Liver (tissue), 9 donors: ENCODE results near the gene SPAG17. TPM values are rescaled to one million over a fixed set of nuclear protein-coding genes. Genes with fewer than 3 reads are reported as not detected.
A peak's percentile ranks its signal among the peaks of the same experiment; 100 is the strongest.

ENCODE experiments used
- DNase-seq: peaks from one replicate; pipeline ENCODE4 v3.0.0-alpha.2; 2017; ENCODE audit warnings: low spot score
- H3K27ac ChIP-seq, 2 donors: one replicate each; pipeline ENCODE4 v1.7.0; 2013; ENCODE audit warnings: inconsistent platforms in 2 of 2, low read length in 2 of 2, control low read depth in 1 of 2, low read depth in 1 of 2, mild to moderate bottlenecking in 1 of 2
- H3K27me3 ChIP-seq, 4 donors: one replicate each; pipeline versions ENCODE4 v1.6.1 to v1.7.0; 2013; ENCODE audit warnings: low read length in 3 of 4, inconsistent platforms in 1 of 4, mild to moderate bottlenecking in 1 of 4, moderate library complexity in 1 of 4; ENCODE audit not compliant: control insufficient read depth in 4 of 4, insufficient read depth in 4 of 4
- H3K36me3 ChIP-seq, 4 donors: one replicate each; pipeline versions ENCODE4 v1.6.1 to v1.7.0; 2013; ENCODE audit warnings: low read length in 3 of 4, mild to moderate bottlenecking in 3 of 4, low read depth in 1 of 4, moderate library complexity in 1 of 4; ENCODE audit not compliant: control insufficient read depth in 4 of 4, insufficient read depth in 3 of 4
- H3K4me1 ChIP-seq, 4 donors: one replicate each; pipeline versions ENCODE4 v1.6.1 to v1.7.0; 2013; ENCODE audit warnings: low read length in 3 of 4, mild to moderate bottlenecking in 3 of 4, moderate library complexity in 1 of 4; ENCODE audit not compliant: control insufficient read depth in 4 of 4, insufficient read depth in 4 of 4
- H3K4me3 ChIP-seq, 3 donors: one replicate each; pipeline versions ENCODE4 v1.6.1 to v1.7.0; 2013; ENCODE audit warnings: low read length in 3 of 3, control low read depth in 1 of 3, low read depth in 1 of 3, mild to moderate bottlenecking in 1 of 3
- H3K9ac ChIP-seq, 2 donors: one replicate each; pipeline ENCODE4 v1.7.0; 2013; ENCODE audit warnings: low read length in 2 of 2, mild to moderate bottlenecking in 2 of 2, moderate library complexity in 2 of 2, control low read depth in 1 of 2, low read depth in 1 of 2
- H3K9me3 ChIP-seq, 4 donors: one replicate each; pipeline versions ENCODE4 v1.6.1 to v1.7.0; 2013; ENCODE audit warnings: low read length in 3 of 4; ENCODE audit not compliant: control insufficient read depth in 4 of 4
- EGR1 ChIP-seq, 2 donors: IDR thresholded peaks; 2 replicates each; pipeline ENCODE4 v1.6.1; 2016 to 2018; ENCODE audit warnings: antibody characterized with exemption in 2 of 2, low read depth in 2 of 2
- FOXA1 ChIP-seq: IDR thresholded peaks from 2 replicates; pipeline ENCODE4 v1.6.1; 2016; ENCODE audit warnings: antibody characterized with exemption
- JUND ChIP-seq, 2 donors: IDR thresholded peaks; 2 replicates each; pipeline ENCODE4 v1.6.1; 2016; ENCODE audit warnings: antibody characterized with exemption in 2 of 2
- RAD21 ChIP-seq, 2 donors: IDR thresholded peaks; 2 replicates each; pipeline ENCODE4 v1.6.1; 2016; ENCODE audit warnings: antibody characterized with exemption in 2 of 2, mild to moderate bottlenecking in 2 of 2
- RXRA ChIP-seq, 2 donors: IDR thresholded peaks; 2 replicates each; pipeline ENCODE4 v1.6.1; 2017 to 2018; ENCODE audit warnings: antibody characterized with exemption in 2 of 2, mild to moderate bottlenecking in 1 of 2
- TAF1 ChIP-seq: conservative IDR thresholded peaks from 2 replicates; pipeline ENCODE4 v1.6.1; 2016; ENCODE audit warnings: antibody characterized with exemption, mild to moderate bottlenecking
- YY1 ChIP-seq: IDR thresholded peaks from 2 replicates; pipeline ENCODE4 v1.6.1; 2016; ENCODE audit warnings: antibody characterized with exemption, mild to moderate bottlenecking
- WGBS: extraction: QIAGEN DNeasy Blood & Tissue Kit; methylation state at CpG from one replicate; pipeline ENCODE4 v1.1.7; 2013; 5-methylcytosine and 5-hydroxymethylcytosine counted together
- polyA plus RNA-seq, 2 donors: library from polyadenylated mRNA; stranded (reverse) in 1 of 2; unstranded in 1 of 2; fragments of 200-250 nt in 1 of 2; fragments of >200 nt in 1 of 2; fragmentation: Nextera tagmentation in 1 of 2; extraction: Ambion mirVana in 1 of 2; gene quantifications; one replicate each; pipeline versions ENCODE4 v1.2.1 to v1.2.3, GENCODE V29; 2013 to 2015
- total RNA-seq, 2 donors: library from RNA; depleted of rRNA; stranded (reverse); fragments of >200 nt; gene quantifications; one replicate each; pipeline ENCODE4 v1.2.3, GENCODE V29; 2014
- TF ChIP-seq, protein P1 (sequence below): IDR thresholded peaks from 2 replicates; pipeline ENCODE4 v1.6.1; 2016; ENCODE audit warnings: antibody characterized with exemption
- TF ChIP-seq, protein P2 (sequence below): fragments of 150-350 bp; IDR thresholded peaks from 2 replicates; pipeline ENCODE4 v1.5.1; 2017; ENCODE audit warnings: improper control_type of control experiment, low read depth, low read length; ENCODE audit not compliant: missing input control
- donor health status: healthy.
- donor health status: healthy.
- donor health status: healthy.
- donor health status: healthy.
- donor health status: healthy.

Gene SPAG17
- under 1 TPM; 0.17 to 0.75 TPM for total RNA-seq
- polyA plus RNA-seq = not detected

DNA sequence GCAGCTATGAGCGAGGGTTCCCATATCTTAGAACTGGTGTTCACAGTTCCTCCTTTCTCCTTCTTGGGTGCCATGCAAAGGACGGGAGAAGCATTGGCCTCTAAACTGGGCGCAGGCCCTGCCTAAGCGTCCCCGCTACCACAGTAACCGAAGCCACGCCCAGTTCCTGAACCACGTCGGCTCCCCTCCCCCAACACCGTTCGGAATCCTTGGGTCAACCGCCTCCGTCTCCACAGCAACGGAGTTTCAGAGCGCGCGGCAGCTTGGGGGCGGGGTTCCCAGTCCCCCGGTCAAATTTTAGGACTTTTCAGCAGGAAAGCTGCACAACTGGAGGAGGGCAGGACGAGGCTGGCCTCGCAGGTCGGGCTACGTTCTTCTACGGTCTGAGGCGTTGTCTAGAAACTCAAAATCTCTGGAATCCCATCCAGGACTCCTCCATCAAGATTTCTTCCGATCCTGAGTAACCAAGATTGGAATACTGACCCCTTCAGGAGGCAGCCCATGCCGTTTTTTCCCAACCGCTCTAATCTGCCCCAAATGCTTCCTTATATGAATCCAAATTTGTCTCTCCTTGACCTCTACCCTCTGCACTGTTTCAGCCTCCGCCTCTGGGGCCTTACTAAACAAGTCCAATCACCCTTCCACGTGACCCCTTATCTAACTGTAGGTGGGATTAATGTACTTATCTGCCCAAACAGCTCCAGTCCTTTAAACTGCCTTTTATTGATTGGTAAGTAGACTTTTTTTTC is at the start of gene SPAG17:
TSS of gene SPAG17 (minus strand) at position 145 of the 749 bp plus-strand sequence. CDS start at position 74, 71 bp downstream.
- Histone ChIP-seq H3K27me3 (no peaks in the 10 kb centered on the region), H3K36me3 (no peaks in the 10 kb centered on the region), H3K4me3 (peak within 1 kb of the TSS in 1 of 3 donors; percentile 21), H3K27ac (no peak within 1 kb of the TSS), H3K9ac (no peak within 1 kb of the TSS), H3K9me3 (no peaks in the 10 kb centered on the region), H3K4me1 (peaks cover 0 to 4% (median 0%) of the 10 kb centered on the region in 4 donors)
- peak; percentile 80 for DNase-seq
- 8% methylated on average over 30 of the region's 30 CpGs for WGBS
- TF ChIP-seq RXRA (IDR thresholded peaks at IDR 0.05) (peak in 1 of 2 donors; percentile 22), YY1 (no peak)

DNA sequence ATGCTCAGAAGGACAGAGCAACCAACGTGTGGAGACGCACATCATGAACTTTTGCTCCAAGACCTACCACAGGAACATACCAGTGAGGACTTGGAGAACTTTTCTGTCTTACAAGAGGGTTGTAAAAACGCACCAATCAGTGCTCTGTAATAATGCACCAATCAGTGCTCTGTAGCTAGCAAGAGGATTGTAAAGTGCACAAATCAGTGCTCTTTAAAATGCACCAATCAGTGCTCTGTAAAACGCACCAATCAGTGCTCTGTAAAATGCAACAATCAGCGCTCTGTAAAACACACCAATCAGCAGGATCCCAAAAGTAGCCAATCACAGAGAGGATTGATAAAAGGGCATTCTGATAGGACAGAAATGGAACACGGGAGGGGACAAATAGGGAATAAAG is 40.4 kb upstream of the SPAG17 start:
- no peaks in the 10 kb centered on the region for H3K36me3 ChIP-seq
- no peak for DNase-seq
- no peak overlapping the region for H3K9ac ChIP-seq
- peaks cover 0 to 4% (median 0%) of the 10 kb centered on the region in 4 donors for H3K9me3 ChIP-seq
- no peaks in the 10 kb centered on the region for H3K27me3 ChIP-seq
- H3K4me3 ChIP-seq = no peak overlapping the region
- TF ChIP-seq TAF1 (no peak), FOXA1 (no peak), JUND (IDR thresholded peaks at IDR 0.05) (no peak), EGR1 (IDR thresholded peaks at IDR 0.05; ENCODE audit: low read depth in 2 of 2) (no peak)
- no peaks in the 10 kb centered on the region for H3K4me1 ChIP-seq
- H3K27ac ChIP-seq = no peak overlapping the region
- WGBS = 82% methylated on average over 6 of the region's 6 CpGs

DNA sequence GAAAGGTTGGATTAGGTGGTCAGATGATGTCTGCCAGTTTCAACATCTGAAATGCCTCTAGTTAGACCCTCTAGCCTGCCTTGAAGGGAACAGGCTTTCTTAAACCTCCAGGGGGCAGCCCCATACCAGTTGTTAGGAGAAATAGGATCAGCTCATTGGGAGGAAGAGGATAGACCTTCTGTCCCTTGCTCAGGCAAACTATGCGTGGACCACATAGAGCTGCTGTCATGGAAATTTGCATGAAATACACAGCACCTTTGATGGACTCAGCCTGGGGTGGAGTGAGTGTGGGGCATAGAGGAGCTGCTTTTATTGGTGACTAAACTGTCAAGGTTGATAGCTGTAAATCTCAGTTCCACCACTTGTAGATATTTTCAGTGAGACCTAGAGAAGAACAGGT is 38.4 kb upstream of the SPAG17 start:
- H3K9me3 ChIP-seq = peaks cover 0 to 4% (median 0%) of the 10 kb centered on the region in 4 donors
- peak; percentile 57 to 66 for TF ChIP-seq RAD21 (IDR thresholded peaks at IDR 0.05)
- TF ChIP-seq, protein P1, sequence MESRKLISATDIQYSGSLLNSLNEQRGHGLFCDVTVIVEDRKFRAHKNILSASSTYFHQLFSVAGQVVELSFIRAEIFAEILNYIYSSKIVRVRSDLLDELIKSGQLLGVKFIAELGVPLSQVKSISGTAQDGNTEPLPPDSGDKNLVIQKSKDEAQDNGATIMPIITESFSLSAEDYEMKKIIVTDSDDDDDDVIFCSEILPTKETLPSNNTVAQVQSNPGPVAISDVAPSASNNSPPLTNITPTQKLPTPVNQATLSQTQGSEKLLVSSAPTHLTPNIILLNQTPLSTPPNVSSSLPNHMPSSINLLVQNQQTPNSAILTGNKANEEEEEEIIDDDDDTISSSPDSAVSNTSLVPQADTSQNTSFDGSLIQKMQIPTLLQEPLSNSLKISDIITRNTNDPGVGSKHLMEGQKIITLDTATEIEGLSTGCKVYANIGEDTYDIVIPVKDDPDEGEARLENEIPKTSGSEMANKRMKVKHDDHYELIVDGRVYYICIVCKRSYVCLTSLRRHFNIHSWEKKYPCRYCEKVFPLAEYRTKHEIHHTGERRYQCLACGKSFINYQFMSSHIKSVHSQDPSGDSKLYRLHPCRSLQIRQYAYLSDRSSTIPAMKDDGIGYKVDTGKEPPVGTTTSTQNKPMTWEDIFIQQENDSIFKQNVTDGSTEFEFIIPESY = no peak
- TF ChIP-seq, protein P2, sequence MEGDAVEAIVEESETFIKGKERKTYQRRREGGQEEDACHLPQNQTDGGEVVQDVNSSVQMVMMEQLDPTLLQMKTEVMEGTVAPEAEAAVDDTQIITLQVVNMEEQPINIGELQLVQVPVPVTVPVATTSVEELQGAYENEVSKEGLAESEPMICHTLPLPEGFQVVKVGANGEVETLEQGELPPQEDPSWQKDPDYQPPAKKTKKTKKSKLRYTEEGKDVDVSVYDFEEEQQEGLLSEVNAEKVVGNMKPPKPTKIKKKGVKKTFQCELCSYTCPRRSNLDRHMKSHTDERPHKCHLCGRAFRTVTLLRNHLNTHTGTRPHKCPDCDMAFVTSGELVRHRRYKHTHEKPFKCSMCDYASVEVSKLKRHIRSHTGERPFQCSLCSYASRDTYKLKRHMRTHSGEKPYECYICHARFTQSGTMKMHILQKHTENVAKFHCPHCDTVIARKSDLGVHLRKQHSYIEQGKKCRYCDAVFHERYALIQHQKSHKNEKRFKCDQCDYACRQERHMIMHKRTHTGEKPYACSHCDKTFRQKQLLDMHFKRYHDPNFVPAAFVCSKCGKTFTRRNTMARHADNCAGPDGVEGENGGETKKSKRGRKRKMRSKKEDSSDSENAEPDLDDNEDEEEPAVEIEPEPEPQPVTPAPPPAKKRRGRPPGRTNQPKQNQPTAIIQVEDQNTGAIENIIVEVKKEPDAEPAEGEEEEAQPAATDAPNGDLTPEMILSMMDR = peak; percentile 5
- no peak overlapping the region for H3K9ac ChIP-seq
- H3K27ac ChIP-seq = no peak overlapping the region
- H3K4me1 ChIP-seq = no peaks in the 10 kb centered on the region
- 56% methylated on average over 1 of the region's 1 CpG for WGBS
- H3K36me3 ChIP-seq = no peaks in the 10 kb centered on the region
- no peak overlapping the region for H3K4me3 ChIP-seq
- no peak for DNase-seq
- H3K27me3 ChIP-seq = no peaks in the 10 kb centered on the region
